Duodenal mucosa (tissue), 2 donors: ENCODE measurements around the gene LEMD2.

Experiments used
- H3K27ac ChIP-seq: one replicate; pipeline ENCODE4 v1.7.0; 2013; ENCODE audit warnings: low read depth, low read length
- H3K27me3 ChIP-seq, 2 donors: one replicate each; pipeline ENCODE4 v1.7.0; 2013; ENCODE audit warnings: low read length in 2 of 2, control low read depth in 1 of 2; ENCODE audit not compliant: insufficient read depth in 2 of 2, control insufficient read depth in 1 of 2
- H3K36me3 ChIP-seq, 2 donors: one replicate each; pipeline ENCODE4 v1.7.0; 2013; ENCODE audit warnings: low read length in 2 of 2, control low read depth in 1 of 2; ENCODE audit not compliant: insufficient read depth in 2 of 2, control insufficient read depth in 1 of 2
- H3K4me1 ChIP-seq, 2 donors: one replicate each; pipeline ENCODE4 v1.7.0; 2013; ENCODE audit warnings: low read length in 2 of 2, control low read depth in 1 of 2; ENCODE audit not compliant: insufficient read depth in 2 of 2, control insufficient read depth in 1 of 2
- H3K4me3 ChIP-seq, 2 donors: one replicate each; pipeline ENCODE4 v1.7.0; 2013; ENCODE audit warnings: low read length in 2 of 2, low read depth in 1 of 2
- H3K9ac ChIP-seq, 2 donors: one replicate each; pipeline ENCODE4 v1.7.0; 2013; ENCODE audit warnings: low read length in 2 of 2, low read depth in 1 of 2
- H3K9me3 ChIP-seq, 2 donors: one replicate each; pipeline ENCODE4 v1.7.0; 2013; ENCODE audit warnings: low read length in 2 of 2, control low read depth in 1 of 2; ENCODE audit not compliant: control insufficient read depth in 1 of 2

LEMD2 gene

GRCh38 chr6:33784787-33785186, 4.1 kb downstream of the LEMD2 start:
- H3K36me3 ChIP-seq, result peaks cover 48 to 59% of the 10 kb centered on the region in 2 donors

GRCh38 chr6:33783781-33784520, 5.0 kb downstream of the LEMD2 start:
- Histone ChIP-seq H3K27ac (no peak overlapping the region), H3K36me3 (peaks cover 55 to 67% of the 10 kb centered on the region in 2 donors), H3K9me3 (no peaks in the 10 kb centered on the region), H3K4me3 (no peak overlapping the region), H3K9ac (no peak overlapping the region), H3K4me1 (peaks cover 23 to 29% of the 10 kb centered on the region in 2 donors), H3K27me3 (no peaks in the 10 kb centered on the region)

More at GRCh38 chr6:33784787-33785186, 4.1 kb downstream of the LEMD2 start:
- Histone ChIP-seq H3K9me3 (no peaks in the 10 kb centered on the region), H3K27me3 (no peaks in the 10 kb centered on the region), H3K9ac (no peak overlapping the region), H3K4me3 (no peak overlapping the region), H3K4me1 (peaks cover 23 to 34% of the 10 kb centered on the region in 2 donors), H3K27ac (no peak overlapping the region)

- peaks cover 20 to 24% of the 10 kb centered on the region in 2 donors for H3K4me1 ChIP-seq
- H3K36me3 ChIP-seq, result peaks cover 68 to 81% of the 10 kb centered on the region in 2 donors
- no peaks in the 10 kb centered on the region for H3K9me3 ChIP-seq
- no peak overlapping the region for H3K4me3 ChIP-seq
- no peaks in the 10 kb centered on the region for H3K27me3 ChIP-seq
- H3K9ac ChIP-seq, result no peak overlapping the region
- no peak overlapping the region for H3K27ac ChIP-seq
These were observed 6.4 kb downstream of the LEMD2 start for GRCh38 chr6:33782561-33782960.

GRCh38 chr6:33781131-33781975, 7.6 kb downstream of the LEMD2 start:
- Histone ChIP-seq H3K4me1 (peaks cover 9 to 12% of the 10 kb centered on the region in 2 donors), H3K4me3 (no peak overlapping the region), H3K9me3 (no peaks in the 10 kb centered on the region), H3K9ac (no peak overlapping the region), H3K27ac (no peak overlapping the region), H3K27me3 (no peaks in the 10 kb centered on the region), H3K36me3 (peaks cover 80 to 93% of the 10 kb centered on the region in 2 donors)

GRCh38 chr6:33779895-33780294, 9.0 kb downstream of the LEMD2 start:
- Histone ChIP-seq H3K4me3 (no peak overlapping the region), H3K27me3 (no peaks in the 10 kb centered on the region), H3K36me3 (peaks cover 87 to 98% of the 10 kb centered on the region in 2 donors), H3K9ac (no peak overlapping the region), H3K9me3 (no peaks in the 10 kb centered on the region), H3K27ac (no peak overlapping the region), H3K4me1 (no peaks in the 10 kb centered on the region)

GRCh38 chr6:33779290-33779689, 9.6 kb downstream of the LEMD2 start:
- H3K4me1 ChIP-seq, result no peaks in the 10 kb centered on the region
- no peaks in the 10 kb centered on the region for H3K9me3 ChIP-seq
- H3K36me3 ChIP-seq, result peaks cover 87 to 98% of the 10 kb centered on the region in 2 donors
- no peak overlapping the region for H3K9ac ChIP-seq
- no peak overlapping the region for H3K4me3 ChIP-seq
- no peak overlapping the region for H3K27ac ChIP-seq
- H3K27me3 ChIP-seq, result no peaks in the 10 kb centered on the region

GRCh38 chr6:33778444-33779121, 10.3 kb downstream of the LEMD2 start:
- H3K27ac ChIP-seq, result no peak overlapping the region
- peaks cover 85 to 96% of the 10 kb centered on the region in 2 donors for H3K36me3 ChIP-seq
- no peaks in the 10 kb centered on the region for H3K27me3 ChIP-seq
- no peak overlapping the region for H3K9ac ChIP-seq
- H3K4me1 ChIP-seq, result no peaks in the 10 kb centered on the region
- no peaks in the 10 kb centered on the region for H3K9me3 ChIP-seq
- no peak overlapping the region for H3K4me3 ChIP-seq

- peaks cover 81 to 95% of the 10 kb centered on the region in 2 donors for H3K36me3 ChIP-seq
- H3K4me3 ChIP-seq, result no peak overlapping the region
- H3K9ac ChIP-seq, result no peak overlapping the region
- H3K4me1 ChIP-seq, result peaks cover 0 to 2% of the 10 kb centered on the region in 2 donors
- H3K9me3 ChIP-seq, result no peaks in the 10 kb centered on the region
- H3K27me3 ChIP-seq, result no peaks in the 10 kb centered on the region
- H3K27ac ChIP-seq, result no peak overlapping the region
These were observed 11.2 kb downstream of the LEMD2 start for GRCh38 chr6:33777398-33778388.

GRCh38 chr6:33776764-33777163, 12.2 kb downstream of the LEMD2 start:
- H3K9ac ChIP-seq, result no peak overlapping the region
- no peak overlapping the region for H3K4me3 ChIP-seq
- peaks cover 72 to 95% of the 10 kb centered on the region in 2 donors for H3K36me3 ChIP-seq
- H3K4me1 ChIP-seq, result peaks cover 7% of the 10 kb centered on the region in 2 donors
- H3K9me3 ChIP-seq, result no peaks in the 10 kb centered on the region
- H3K27me3 ChIP-seq, result no peaks in the 10 kb centered on the region
- no peak overlapping the region for H3K27ac ChIP-seq
